Measurements from ENCODE around the gene SLC38A3. TPM values are rescaled to one million over a fixed set of nuclear protein-coding genes. Genes with fewer than 3 reads are reported as not detected.
A peak's percentile ranks its signal among the peaks of the same experiment; 100 is the strongest.

SLC38A3 gene
- total and polyA plus RNA-seq, 2 experiments from 2014 or later: 24.7 to 56.6 TPM

- Histone ChIP-seq H4K20me1 (ENCODE audit: insufficient read depth, poor library complexity, severe bottlenecking) (no peaks in the 10 kb centered on the region), H3K4me1 (ENCODE audit: insufficient read depth) (peaks cover 70% of the 10 kb centered on the region), H3K79me2 (peaks cover 21% of the 10 kb centered on the region), H3K4me2 (peak overlapping the region; percentile 89), H3K9me3 (ENCODE audit: low read depth) (no peaks in the 10 kb centered on the region), H3K36me3 (replicated peaks; ENCODE audit: insufficient read depth, low read depth) (no peaks in the 10 kb centered on the region), H3K27ac (peak overlapping the region; percentile 91), H3K9me2 (replicated peaks; ENCODE audit: insufficient read depth) (no peaks in the 10 kb centered on the region), H3K27me3 (peaks cover 10% of the 10 kb centered on the region), H3K4me3 (no peak overlapping the region), H2AFZ (no peak overlapping the region)
- 95% methylated on average over 16 of the region's 19 CpGs for WGBS (ENCODE audit: low lambda C conversion rate, missing lambda C conversion rate)
- TF ChIP-seq, protein P1, sequence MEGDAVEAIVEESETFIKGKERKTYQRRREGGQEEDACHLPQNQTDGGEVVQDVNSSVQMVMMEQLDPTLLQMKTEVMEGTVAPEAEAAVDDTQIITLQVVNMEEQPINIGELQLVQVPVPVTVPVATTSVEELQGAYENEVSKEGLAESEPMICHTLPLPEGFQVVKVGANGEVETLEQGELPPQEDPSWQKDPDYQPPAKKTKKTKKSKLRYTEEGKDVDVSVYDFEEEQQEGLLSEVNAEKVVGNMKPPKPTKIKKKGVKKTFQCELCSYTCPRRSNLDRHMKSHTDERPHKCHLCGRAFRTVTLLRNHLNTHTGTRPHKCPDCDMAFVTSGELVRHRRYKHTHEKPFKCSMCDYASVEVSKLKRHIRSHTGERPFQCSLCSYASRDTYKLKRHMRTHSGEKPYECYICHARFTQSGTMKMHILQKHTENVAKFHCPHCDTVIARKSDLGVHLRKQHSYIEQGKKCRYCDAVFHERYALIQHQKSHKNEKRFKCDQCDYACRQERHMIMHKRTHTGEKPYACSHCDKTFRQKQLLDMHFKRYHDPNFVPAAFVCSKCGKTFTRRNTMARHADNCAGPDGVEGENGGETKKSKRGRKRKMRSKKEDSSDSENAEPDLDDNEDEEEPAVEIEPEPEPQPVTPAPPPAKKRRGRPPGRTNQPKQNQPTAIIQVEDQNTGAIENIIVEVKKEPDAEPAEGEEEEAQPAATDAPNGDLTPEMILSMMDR (IDR thresholded peaks at IDR 0.05; ENCODE audit: poor library complexity): no peak
- no peak for TF ChIP-seq EZH2 (IDR thresholded peaks at IDR 0.05; ENCODE audit: borderline replicate concordance)
- no peak for TF ChIP-seq EZH2phosphoT487 (IDR thresholded peaks at IDR 0.05; ENCODE audit: low read depth, severe bottlenecking, unreplicated experiment)
- DNase-seq (ENCODE audit: low spot score): no peak
These were observed 65.6 kb downstream of the SLC38A3 start for GRCh38 chr3:50270422-50271224.

MicroRNAs encoded within 50 kb of the gene (microRNA counts, 767-probe panel; counts per million panel counts)
- not detected for microRNA hsa-miR-566

Small RNA genes within 50 kb of the gene (microRNA-seq; reads per million reads assigned to microRNA genes)
- not detected for gene MIR566
- not detected for gene MIR5787

Small RNA genes within 50 kb of the gene (small RNA-seq; reads per million reads assigned to genes)
- gene MIR566 (not detected), gene MIR5787 (not detected)

Other genes with a start within 250 kb of the SLC38A3 start
- gene RBM5, start 116.4 kb upstream of the SLC38A3 start, total RNA-seq: 147 and 150 TPM in 2 replicates
- gene RBM5, start 116.4 kb upstream of the SLC38A3 start, polyA plus RNA-seq: 64.3 and 84.9 TPM in 2 replicates
- 11.8 and 15.5 TPM in 2 replicates for gene SEMA3F, start 49.9 kb upstream of the SLC38A3 start, total RNA-seq
- gene SEMA3F, start 49.9 kb upstream of the SLC38A3 start, polyA plus RNA-seq: 13.9 and 16.8 TPM in 2 replicates
- not detected in 2 replicates for gene GNAT1, start 13.7 kb upstream of the SLC38A3 start, total RNA-seq
- not detected in 2 replicates for gene GNAT1, start 13.7 kb upstream of the SLC38A3 start, polyA plus RNA-seq
- gene GNAI2, start 30.9 kb downstream of the SLC38A3 start, total RNA-seq: 95.0 and 103 TPM in 2 replicates
- 219 and 233 TPM in 2 replicates for gene GNAI2, start 30.9 kb downstream of the SLC38A3 start, polyA plus RNA-seq
- gene SEMA3B, start 63.9 kb downstream of the SLC38A3 start, total RNA-seq: 60.2 and 67.7 TPM in 2 replicates
- gene SEMA3B, start 63.9 kb downstream of the SLC38A3 start, polyA plus RNA-seq: 104 and 135 TPM in 2 replicates
- 0.20 TPM in 1 of 2 replicates, not detected in the other for gene LSMEM2, start 73.8 kb downstream of the SLC38A3 start, total RNA-seq
- 0.39 TPM in 1 of 2 replicates, not detected in the other for gene LSMEM2, start 73.8 kb downstream of the SLC38A3 start, polyA plus RNA-seq
- 37.0 and 41.4 TPM in 2 replicates for gene IFRD2, start 87.2 kb downstream of the SLC38A3 start, total RNA-seq
- gene IFRD2, start 87.2 kb downstream of the SLC38A3 start, polyA plus RNA-seq: 71.6 and 76.2 TPM in 2 replicates
- gene HYAL3, start 94.1 kb downstream of the SLC38A3 start, total RNA-seq: 3.7 and 9.0 TPM in 2 replicates
- gene HYAL3, start 94.1 kb downstream of the SLC38A3 start, polyA plus RNA-seq: 5.6 and 7.0 TPM in 2 replicates
- 6.7 and 7.1 TPM in 2 replicates for gene NAA80, start 94.1 kb downstream of the SLC38A3 start, total RNA-seq
- gene NAA80, start 94.1 kb downstream of the SLC38A3 start, polyA plus RNA-seq: 17.0 and 19.5 TPM in 2 replicates
- gene HYAL1, start 98.3 kb downstream of the SLC38A3 start, total RNA-seq: 22.3 and 34.3 TPM in 2 replicates
- gene HYAL1, start 98.3 kb downstream of the SLC38A3 start, polyA plus RNA-seq: 5.5 and 11.8 TPM in 2 replicates
- 79.0 and 125 TPM in 2 replicates for gene HYAL2, start 117.5 kb downstream of the SLC38A3 start, total RNA-seq
- 63.9 and 75.4 TPM in 2 replicates for gene HYAL2, start 117.5 kb downstream of the SLC38A3 start, polyA plus RNA-seq
- 30.0 and 33.1 TPM in 2 replicates for gene TUSC2, start 123.0 kb downstream of the SLC38A3 start, total RNA-seq
- 45.6 and 59.0 TPM in 2 replicates for gene TUSC2, start 123.0 kb downstream of the SLC38A3 start, polyA plus RNA-seq
- gene RASSF1, start 135.6 kb downstream of the SLC38A3 start, total RNA-seq: 11.3 and 13.4 TPM in 2 replicates
- 22.9 and 30.1 TPM in 2 replicates for gene RASSF1, start 135.6 kb downstream of the SLC38A3 start, polyA plus RNA-seq
- gene ZMYND10, start 140.5 kb downstream of the SLC38A3 start, total RNA-seq: 0.20 and 0.44 TPM in 2 replicates
- 0.18 and 0.77 TPM in 2 replicates for gene ZMYND10, start 140.5 kb downstream of the SLC38A3 start, polyA plus RNA-seq
- gene NPRL2, start 145.5 kb downstream of the SLC38A3 start, total RNA-seq: 22.3 and 23.5 TPM in 2 replicates
- gene NPRL2, start 145.5 kb downstream of the SLC38A3 start, polyA plus RNA-seq: 27.0 and 34.6 TPM in 2 replicates
- gene CYB561D2, start 145.6 kb downstream of the SLC38A3 start, total RNA-seq: 31.0 and 37.3 TPM in 2 replicates
- 40.5 and 46.9 TPM in 2 replicates for gene CYB561D2, start 145.6 kb downstream of the SLC38A3 start, polyA plus RNA-seq
- 49.3 and 63.0 TPM in 2 replicates for gene TMEM115, start 154.2 kb downstream of the SLC38A3 start, total RNA-seq
- 64.5 and 69.9 TPM in 2 replicates for gene TMEM115, start 154.2 kb downstream of the SLC38A3 start, polyA plus RNA-seq

All from hepatocyte (in vitro differentiated cells).